HG02642 (cell line): ENCODE results near the gene SETBP1.

ENCODE experiments used
- ATAC-seq: cut with Tn5 transposase; IDR thresholded peaks from one replicate; pipeline ENCODE4 v1.9.1; 2021; ENCODE audit warnings: mild to moderate bottlenecking; ENCODE audit not compliant: unreplicated experiment, poor library complexity

SETBP1 gene

GRCh38 chr18:44916429-44917207 lies 235.9 kb downstream of the SETBP1 start:
- ATAC-seq, result no peak

GRCh38 chr18:44917216-44918141 lies 236.8 kb downstream of the SETBP1 start:
- ATAC-seq, result no peak

DNA sequence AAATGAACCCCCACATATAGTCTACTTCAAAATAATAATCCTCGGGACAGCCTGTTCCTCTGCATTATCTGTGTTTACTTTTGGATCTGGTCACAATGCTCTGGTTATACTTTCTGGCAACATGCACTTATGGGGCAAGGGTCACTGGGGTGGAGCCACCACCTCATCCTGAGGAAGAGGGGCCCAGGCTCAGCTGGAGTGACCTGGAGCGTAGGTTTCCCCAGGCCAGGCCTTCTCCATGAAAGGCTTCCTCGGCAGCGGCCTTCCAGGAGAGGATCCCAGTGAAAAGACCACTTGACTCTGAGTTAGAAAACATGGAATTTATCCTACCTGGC lies 237.4 kb downstream of the SETBP1 start:
- no peak for ATAC-seq

GRCh38 chr18:44920441-44920840 lies 239.8 kb downstream of the SETBP1 start:
- ATAC-seq, result no peak

- ATAC-seq, result no peak
Observed at GRCh38 chr18:44921974-44922373, 241.3 kb downstream of the SETBP1 start.

DNA sequence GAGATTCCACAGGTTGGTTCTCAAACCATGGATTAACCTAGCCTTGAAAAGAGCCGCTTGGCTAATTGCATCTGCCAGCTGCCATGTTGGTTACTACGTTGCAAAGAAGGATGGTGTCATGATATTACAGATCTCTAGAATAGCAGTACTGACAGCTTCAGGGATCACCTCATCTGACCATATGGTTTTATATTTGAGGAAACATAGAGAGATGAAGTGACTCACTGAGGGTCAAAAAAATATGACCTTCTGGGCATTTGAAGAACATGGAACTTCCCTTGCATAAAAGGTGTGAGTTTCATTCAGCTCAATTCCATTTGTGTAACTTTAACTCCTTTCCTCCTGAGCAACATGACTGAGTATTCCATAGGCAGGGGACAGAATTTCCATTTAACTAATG lies 242.3 kb downstream of the SETBP1 start:
- ATAC-seq, result no peak

DNA sequence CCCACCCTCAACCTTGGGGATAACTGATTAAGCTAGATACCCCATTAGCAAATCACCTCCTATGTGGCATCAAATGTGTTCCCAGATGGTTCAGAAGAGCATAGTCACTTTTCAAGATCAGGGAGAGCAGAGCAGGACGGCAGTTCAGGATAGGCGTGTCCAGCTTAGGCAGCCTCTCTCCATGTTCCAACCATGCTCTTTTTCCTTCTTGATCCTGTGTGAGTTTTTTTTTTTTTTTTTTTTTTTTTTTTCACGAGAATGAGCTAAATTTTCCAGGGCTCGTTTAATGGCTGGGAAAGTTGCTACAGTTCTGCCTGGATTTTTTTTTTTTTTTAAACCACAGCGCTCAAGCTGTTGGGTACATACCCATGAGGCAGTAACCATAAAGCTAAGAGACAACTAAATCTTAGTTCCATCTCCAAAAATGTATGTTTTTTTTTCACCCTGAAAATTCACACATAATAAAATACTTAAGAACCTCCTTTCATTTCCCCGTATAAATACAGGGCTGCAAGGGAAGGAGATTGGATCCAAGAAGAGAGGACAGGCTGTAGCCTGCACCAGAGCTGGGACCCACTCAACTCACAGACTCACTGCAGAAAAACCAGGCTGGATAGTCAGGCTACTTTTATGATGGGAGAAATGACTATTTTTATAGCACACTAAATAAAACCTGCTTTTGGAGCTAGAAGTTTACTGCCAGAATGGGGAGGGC lies 244.3 kb downstream of the SETBP1 start:
- no peak for ATAC-seq

DNA sequence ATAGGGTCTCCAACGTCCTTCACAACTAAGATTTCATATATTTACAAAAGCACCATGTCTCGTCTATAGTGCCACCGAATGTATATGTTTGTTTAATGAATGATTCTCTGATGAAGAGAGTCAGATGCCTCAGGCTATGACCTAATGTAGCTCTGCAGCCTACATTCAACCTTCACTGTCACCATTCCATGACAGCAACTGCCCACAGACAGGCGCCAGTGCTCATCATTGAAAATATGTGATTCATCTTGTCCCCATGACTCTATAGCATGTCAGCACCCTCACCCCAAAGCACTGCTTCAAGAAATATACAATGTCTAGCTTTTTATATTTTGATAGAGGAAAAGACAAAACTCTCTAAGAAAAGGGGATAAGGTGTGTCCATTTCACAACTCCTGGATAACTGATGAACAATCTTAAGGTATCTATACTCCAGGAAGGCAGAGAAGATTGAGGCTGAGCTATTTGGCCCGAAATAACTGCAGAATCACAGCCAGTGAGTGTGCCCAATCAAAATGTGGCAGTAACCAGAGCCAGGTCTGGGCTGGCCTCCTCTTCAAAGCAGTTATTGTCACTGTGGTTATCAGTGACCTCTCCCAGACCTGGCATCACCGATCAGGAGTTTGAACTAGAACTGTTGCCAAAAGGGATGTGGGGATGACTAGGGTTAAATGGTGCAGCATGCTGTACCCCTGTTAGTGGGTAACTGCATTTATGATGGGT lies 246.6 kb downstream of the SETBP1 start:
- ATAC-seq, result no peak

DNA sequence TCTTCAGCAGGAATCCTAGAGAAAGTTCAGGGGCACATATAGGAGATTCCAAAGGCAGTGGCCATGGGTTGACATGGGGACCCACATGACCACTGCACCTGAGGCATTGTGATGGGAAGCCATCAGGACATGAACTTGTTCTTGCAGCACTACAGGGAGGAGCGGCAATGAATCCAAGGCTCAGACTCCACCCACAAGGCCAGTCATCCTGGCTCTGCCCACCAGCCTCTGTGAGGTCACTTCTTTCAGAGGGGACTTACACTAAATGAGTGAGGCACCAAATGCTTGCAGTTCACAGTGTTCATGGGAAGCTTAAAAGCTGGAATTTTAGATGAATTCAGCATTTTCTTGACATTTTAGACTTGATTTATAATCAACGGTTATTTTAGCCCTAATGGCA lies 254.2 kb downstream of the SETBP1 start:
- ATAC-seq, result no peak

GRCh38 chr18:44935455-44935854 lies 254.8 kb downstream of the SETBP1 start:
- no peak for ATAC-seq

DNA sequence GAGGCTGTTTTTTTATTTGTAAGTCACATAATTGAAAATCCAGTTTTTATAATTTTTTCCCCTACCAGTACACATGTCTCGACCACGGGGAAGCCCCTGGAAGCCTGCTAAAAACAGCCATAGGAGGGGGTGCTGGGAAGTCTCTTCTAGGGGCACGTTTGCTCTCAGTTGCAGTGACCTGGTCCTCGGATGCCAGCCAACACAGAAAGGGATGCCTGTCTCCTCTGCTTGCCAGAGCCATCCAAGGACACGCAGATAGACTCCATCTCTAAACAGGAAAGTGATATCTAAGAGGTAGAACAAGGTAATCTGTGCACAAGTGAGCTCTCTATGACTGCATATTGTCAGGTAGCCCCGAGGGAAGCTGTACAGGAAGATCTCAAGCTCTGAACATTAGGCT lies 255.8 kb downstream of the SETBP1 start:
- no peak for ATAC-seq

DNA sequence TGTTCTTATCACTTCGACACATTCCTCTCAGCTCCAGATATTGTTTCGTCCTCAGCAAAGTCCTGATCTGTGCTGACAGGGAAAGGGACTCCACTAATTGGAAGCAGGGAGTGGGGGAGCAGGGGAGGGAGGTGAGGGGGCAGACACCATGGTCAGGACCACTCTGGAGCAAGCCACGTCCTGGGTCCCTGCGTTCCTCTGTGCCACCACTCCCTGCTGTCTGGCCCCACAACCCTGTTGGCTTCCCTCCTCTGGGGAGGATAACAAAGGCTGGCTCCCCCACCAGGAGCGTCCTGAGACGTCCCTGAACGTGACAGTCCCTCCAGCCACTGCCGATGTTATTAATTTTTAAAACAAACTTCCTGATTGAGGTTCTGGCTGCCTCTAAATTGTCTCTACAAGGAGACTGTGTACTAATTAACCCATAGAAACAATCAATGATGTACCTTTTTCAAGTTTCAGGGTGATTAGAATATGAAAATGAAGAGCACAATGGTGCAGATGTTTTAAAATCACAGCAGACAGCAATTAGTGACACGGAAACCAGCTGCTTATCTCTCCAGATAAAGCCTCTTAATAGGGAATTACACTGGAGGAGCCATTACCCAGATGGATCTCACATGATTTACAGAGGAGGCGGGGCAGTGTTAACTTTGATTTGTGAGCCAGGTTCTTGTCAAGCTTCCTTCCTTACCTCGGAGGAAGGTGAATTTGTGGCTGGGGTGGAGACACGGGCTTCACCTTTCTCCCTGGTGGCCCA lies 257.5 kb downstream of the SETBP1 start:
- ATAC-seq, result no peak

DNA sequence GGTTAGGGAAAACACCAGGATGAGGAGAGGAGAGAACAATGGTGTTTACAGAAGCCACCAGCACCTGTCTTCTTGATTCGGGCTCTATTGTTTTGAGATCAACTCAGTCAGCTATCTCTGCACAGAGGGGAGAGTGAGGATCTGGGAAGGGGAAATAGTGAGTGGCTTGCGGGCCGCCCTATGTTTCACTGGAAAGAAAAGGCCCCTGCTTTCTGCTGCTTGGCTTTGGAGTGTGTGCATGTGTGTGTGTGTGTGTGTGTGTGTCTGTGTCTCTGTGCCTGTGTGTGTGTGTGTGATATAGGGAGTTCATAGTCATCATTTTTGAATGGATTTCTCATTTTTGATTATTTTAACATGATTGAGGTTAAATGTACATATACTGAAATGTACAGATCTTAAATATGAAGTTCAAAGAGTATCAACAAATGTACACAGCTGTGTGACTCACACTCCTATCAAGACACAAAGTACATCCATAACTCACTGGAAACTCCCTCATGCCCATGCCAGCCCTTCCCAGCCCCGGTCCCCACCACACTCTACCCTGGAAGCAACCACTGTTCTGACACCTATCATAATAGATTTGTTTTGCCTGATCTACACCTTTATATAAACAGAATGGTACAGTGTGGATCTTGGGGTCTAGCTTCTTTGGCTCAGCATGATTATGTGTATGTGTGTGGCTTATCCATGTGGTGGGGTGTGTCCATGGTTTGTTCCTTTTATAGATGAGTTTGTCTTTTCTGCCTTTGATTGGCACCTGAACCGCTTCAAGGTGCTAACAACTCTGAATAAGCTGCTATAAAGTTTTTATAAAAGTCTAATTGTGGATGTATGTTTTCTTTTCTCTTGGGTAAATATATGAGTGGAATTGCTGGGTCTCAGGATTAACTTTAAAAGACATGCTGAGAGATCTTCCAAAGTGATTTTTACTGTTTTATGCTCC lies 258.3 kb downstream of the SETBP1 start:
- no peak for ATAC-seq

- ATAC-seq, result no peak
Observed at GRCh38 chr18:44941516-44941915, 260.8 kb downstream of the SETBP1 start.

DNA sequence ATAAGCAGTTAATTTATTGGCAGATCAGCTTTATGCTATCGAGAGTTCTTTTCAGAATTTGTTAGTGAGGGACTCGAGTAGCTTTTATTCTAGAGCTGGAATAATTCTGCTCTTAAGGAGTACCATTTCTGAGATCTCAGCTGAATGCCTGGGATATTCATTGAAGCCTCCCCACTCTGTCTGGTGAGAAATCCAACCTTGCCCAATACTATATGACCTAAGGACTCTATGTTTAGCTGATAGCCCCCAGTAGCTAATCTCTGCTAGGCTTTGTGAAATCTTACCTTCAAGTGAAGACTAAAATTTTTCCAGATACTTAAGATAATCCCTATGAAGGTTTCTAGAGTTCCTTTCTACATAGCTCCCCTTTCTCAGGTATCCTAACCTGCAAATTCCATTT lies 261.4 kb downstream of the SETBP1 start:
- ATAC-seq, result no peak

- no peak for ATAC-seq
Observed at GRCh38 chr18:44943311-44943881, 262.7 kb downstream of the SETBP1 start.

DNA sequence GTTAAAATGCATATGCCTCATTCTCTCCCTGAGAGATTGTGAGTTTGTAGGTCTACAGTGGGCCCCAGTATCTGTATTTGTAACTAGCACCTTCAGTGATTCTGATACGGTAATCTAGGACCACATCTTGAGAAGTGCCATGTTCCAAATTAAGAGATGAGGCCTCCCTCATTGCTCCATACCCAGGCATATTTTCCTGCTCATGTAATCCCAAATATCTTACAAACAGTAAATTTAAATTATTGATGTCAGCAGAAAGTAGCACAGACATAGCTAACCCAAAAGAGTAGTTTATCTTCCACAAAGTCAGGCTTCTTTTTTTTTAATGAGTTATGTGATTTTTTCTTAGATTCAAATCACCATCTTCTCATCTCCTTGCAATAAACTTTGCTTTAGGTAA lies 263.8 kb downstream of the SETBP1 start:
- ATAC-seq, result no peak

DNA sequence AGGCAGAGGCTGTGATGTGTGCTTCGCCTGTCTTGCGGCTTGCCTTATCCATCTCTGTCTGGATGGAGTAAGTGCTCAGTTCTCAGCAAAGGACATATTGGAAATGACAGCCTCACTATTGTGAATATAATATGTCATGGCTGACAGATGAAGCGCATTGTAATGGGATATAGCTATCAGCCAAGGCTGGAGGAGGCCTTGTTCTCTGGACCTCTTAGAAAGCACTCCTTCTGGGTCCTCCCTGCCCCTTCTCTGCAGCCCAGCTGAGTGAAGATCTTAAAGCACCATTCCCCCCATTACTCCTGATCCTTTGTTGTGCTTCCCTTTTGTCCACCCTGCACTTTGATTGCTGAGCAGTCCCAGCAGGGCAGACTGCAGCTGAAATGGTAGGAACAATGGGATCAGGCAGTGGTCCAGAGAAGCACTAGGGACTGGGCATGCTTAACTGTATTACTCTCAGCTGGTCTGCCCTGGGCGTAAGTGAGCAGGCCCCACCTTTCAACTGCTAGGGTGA lies 265.3 kb downstream of the SETBP1 start:
- no peak for ATAC-seq
